ENCODE data around the gene PLAC1. TPM values are rescaled to one million over a fixed set of nuclear protein-coding genes. Genes with fewer than 3 reads are reported as not detected.
A peak's percentile ranks its signal among the peaks of the same experiment; 100 is the strongest.

PLAC1 gene
- total RNA-seq, 1 donor from 2014 or later, result 1.3 TPM

DNA sequence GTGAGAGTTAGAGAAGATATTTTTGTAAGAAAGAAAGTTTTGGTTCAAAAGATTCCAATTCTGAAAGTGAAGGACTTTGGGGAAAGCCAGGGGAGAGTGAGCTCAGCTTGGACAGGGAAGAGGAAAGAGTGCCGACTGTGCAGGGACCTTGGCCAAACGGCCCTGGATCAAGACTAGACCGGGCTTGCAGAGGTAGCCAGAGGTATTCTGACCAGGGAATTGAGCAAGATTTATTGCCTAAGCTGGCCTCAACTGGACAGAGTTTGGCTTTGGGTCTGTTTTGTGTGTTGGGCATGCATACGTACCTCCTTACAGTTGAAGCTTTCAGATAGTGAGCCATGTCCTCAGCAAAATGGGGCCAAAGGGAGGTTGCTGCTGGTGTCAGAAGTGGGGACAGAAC, 11.6 kb downstream of the PLAC1 start:
- no peak for FAIRE-seq
- DNase-seq (ENCODE audit: low read depth), result peak; percentile 29
- no peak for TF ChIP-seq CTCF (IDR thresholded peaks at IDR 0.05; ENCODE audit: insufficient read depth, low read length, severe bottlenecking)
- Histone ChIP-seq H3K4me3 (ENCODE audit: low read depth, low read length) (no peak overlapping the region), H3K36me3 (ENCODE audit: control insufficient read depth, insufficient read depth, low read length) (no peaks in the 10 kb centered on the region), H3K27me3 (ENCODE audit: control insufficient read depth, insufficient read depth, low read length) (no peaks in the 10 kb centered on the region)

DNA sequence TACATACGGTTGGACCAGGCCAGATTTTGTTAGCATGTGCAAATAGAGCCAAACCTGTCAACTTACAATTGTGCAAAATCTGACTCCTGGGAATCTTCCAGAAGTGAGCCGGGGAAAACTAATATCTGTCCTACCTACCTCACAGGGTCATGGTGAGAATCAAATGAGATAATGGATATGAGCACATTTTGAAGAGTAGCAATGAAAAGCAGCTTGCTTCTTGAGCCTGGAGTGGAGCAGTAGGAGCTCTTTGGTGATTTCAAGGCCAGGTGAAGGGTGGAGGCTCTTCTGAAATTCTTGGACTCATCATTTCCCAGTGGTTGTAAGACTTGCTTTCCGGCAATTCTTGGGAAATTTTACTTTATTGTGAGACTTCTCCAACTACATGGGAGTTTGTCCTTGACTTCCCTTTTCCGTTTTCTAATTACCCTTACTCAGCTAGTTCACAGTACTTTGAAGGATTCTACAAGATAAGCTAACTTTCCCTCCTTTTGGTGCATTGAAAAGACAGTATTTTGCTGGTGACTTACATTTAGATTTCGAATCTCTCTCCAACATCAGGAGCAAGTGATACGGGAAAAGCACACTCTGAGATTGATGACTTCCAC, 12.2 kb downstream of the PLAC1 start:
- DNase-seq (ENCODE audit: low read depth), result no peak
- FAIRE-seq, result no peak

GRCh38 chrX:134642386-134642785, 15.9 kb downstream of the PLAC1 start:
- no peak for DNase-seq (ENCODE audit: low read depth)
- Histone ChIP-seq H3K27me3 (ENCODE audit: control insufficient read depth, insufficient read depth, low read length) (no peaks in the 10 kb centered on the region), H3K36me3 (ENCODE audit: control insufficient read depth, insufficient read depth, low read length) (no peaks in the 10 kb centered on the region), H3K4me3 (ENCODE audit: low read depth, low read length) (no peak overlapping the region)
- no peak for FAIRE-seq
- TF ChIP-seq CTCF (IDR thresholded peaks at IDR 0.05; ENCODE audit: insufficient read depth, low read length, severe bottlenecking), result no peak

More for the DNA sequence above, 12.2 kb downstream of the PLAC1 start:
- no peak overlapping the region for H3K4me3 ChIP-seq (ENCODE audit: low read depth, low read length)
- no peak for TF ChIP-seq CTCF (IDR thresholded peaks at IDR 0.05; ENCODE audit: insufficient read depth, low read length, severe bottlenecking)
- H3K27me3 ChIP-seq (ENCODE audit: control insufficient read depth, insufficient read depth, low read length), result no peaks in the 10 kb centered on the region
- H3K36me3 ChIP-seq (ENCODE audit: control insufficient read depth, insufficient read depth, low read length), result no peaks in the 10 kb centered on the region

DNA sequence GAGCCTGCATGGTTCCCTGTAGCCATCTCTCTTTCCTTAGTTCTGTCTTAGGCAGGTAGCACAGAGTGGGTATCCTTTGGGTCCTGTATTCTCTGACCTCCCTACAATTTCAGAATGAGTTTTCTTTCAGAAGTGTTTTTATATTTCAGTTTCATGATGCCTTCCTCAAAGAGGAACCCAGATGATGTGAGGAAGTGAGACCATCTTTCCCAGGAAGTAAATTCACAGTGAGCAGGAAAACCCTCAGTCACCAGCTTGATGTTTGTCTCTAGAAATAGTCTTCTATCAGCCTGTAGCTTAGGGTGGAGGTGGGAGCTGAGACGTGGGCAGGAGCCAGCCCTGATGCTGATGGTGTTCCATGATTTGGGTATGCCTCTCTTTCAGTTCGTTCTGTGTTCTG, 16.9 kb downstream of the PLAC1 start:
- Histone ChIP-seq H3K4me3 (ENCODE audit: low read depth, low read length) (no peak overlapping the region), H3K27me3 (ENCODE audit: control insufficient read depth, insufficient read depth, low read length) (no peaks in the 10 kb centered on the region), H3K36me3 (ENCODE audit: control insufficient read depth, insufficient read depth, low read length) (no peaks in the 10 kb centered on the region)
- DNase-seq (ENCODE audit: low read depth) (no peak), FAIRE-seq (no peak)
- no peak for TF ChIP-seq CTCF (IDR thresholded peaks at IDR 0.05; ENCODE audit: insufficient read depth, low read length, severe bottlenecking)

DNA sequence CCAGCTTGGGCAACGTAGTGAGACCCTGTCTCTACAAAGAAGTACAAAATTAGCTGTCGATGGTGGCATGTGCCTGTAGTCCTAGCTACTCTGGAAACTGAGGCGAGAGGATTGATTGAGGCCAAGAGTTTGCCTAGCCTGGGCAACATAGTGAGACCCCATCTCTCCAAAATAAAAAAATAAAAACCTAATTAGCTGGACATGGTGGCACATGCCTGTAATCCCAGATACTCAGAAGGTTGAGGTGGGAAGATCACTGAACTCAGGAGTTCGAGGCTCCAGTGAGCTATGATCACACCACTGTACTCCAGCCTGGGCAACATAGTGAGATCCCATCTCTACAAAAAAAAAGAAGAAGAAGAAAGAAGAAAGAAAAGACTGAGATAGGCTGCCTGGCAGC, 17.4 kb downstream of the PLAC1 start:
- no peaks in the 10 kb centered on the region for H3K36me3 ChIP-seq (ENCODE audit: control insufficient read depth, insufficient read depth, low read length)
- H3K4me3 ChIP-seq (ENCODE audit: low read depth, low read length), result no peak overlapping the region
- no peak for FAIRE-seq
- TF ChIP-seq CTCF (IDR thresholded peaks at IDR 0.05; ENCODE audit: insufficient read depth, low read length, severe bottlenecking), result no peak
- H3K27me3 ChIP-seq (ENCODE audit: control insufficient read depth, insufficient read depth, low read length), result no peaks in the 10 kb centered on the region
- no peak for DNase-seq (ENCODE audit: low read depth)

DNA sequence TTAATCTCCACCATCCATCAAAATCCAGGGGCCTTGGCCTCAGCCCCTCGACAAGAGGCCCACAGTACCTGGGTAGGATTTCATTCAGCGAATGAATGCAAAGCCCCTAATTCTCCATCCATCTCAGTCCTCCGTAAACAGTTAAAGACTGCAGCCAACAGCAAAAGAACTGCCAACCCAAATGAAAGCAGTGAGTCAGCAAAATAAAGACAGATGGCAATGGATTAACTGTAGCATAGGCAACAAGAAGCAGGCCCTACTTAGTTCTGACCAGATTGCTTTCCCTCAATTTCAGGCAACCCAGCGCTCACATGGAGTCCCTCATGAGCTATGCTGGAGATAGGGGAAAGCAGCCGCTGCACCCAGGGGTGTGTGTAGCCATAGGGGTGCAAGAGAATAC, 21.4 kb downstream of the PLAC1 start:
- no peaks in the 10 kb centered on the region for H3K36me3 ChIP-seq (ENCODE audit: control insufficient read depth, insufficient read depth, low read length)
- no peaks in the 10 kb centered on the region for H3K27me3 ChIP-seq (ENCODE audit: control insufficient read depth, insufficient read depth, low read length)
- FAIRE-seq, result no peak
- H3K4me3 ChIP-seq (ENCODE audit: low read depth, low read length), result no peak overlapping the region
- TF ChIP-seq CTCF (IDR thresholded peaks at IDR 0.05; ENCODE audit: insufficient read depth, low read length, severe bottlenecking), result no peak
- DNase-seq (ENCODE audit: low read depth), result no peak

All from bronchial epithelial cell (primary cell).